PC-9 (cell line): ENCODE data around the gene LEPR.

Experiments used
- EZH2 ChIP-seq: fragments of 200-600 bp; sonication (generic); IDR thresholded peaks from 2 replicates; pipeline ENCODE4 v1.8.0; 2017; ENCODE audit warnings: antibody characterized with exemption, low read depth
- TF ChIP-seq, protein P1 (sequence below): fragments of 200-600 bp; sonication (generic); conservative IDR thresholded peaks from 2 replicates; pipeline ENCODE4 v1.6.1; 2017; ENCODE audit warnings: mixed run types, antibody characterized with exemption, mild to moderate bottlenecking, moderate library complexity

DNA sequence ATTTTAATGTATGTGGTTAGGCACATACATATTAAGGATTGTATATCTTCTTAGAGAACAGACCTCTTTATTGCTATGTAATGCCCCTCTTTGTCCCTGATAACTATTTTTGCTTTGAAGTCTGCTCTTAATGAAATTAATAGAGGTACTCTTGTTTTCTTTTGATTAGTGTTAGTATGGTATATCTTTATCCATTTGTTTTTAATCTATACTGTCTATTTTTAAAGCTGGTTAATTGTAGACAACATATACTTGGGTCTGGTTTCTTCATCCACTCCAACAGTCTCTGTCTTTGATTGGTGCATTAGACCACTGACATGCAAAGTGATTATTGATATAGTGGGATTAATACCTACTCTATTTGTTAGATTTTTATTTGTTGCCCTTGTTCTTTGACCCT, 36.0 kb downstream of the LEPR start:
- TF ChIP-seq, protein P1, sequence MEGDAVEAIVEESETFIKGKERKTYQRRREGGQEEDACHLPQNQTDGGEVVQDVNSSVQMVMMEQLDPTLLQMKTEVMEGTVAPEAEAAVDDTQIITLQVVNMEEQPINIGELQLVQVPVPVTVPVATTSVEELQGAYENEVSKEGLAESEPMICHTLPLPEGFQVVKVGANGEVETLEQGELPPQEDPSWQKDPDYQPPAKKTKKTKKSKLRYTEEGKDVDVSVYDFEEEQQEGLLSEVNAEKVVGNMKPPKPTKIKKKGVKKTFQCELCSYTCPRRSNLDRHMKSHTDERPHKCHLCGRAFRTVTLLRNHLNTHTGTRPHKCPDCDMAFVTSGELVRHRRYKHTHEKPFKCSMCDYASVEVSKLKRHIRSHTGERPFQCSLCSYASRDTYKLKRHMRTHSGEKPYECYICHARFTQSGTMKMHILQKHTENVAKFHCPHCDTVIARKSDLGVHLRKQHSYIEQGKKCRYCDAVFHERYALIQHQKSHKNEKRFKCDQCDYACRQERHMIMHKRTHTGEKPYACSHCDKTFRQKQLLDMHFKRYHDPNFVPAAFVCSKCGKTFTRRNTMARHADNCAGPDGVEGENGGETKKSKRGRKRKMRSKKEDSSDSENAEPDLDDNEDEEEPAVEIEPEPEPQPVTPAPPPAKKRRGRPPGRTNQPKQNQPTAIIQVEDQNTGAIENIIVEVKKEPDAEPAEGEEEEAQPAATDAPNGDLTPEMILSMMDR, result no peak
- no peak for TF ChIP-seq EZH2
